GM19238 (cell line): ENCODE data around the gene USP13.
"Not testable (repeated sequence)": the region's sequence is repeated elsewhere in the genome, so short reads cannot be mapped to it uniquely, and the experiment has no call there.

Experiments used
- DNase-seq: peaks from one replicate; pipeline ENCODE4 v3.0.0; 2011; ENCODE audit warnings: low spot score; ENCODE audit not compliant: insufficient read length

USP13 gene

DNA sequence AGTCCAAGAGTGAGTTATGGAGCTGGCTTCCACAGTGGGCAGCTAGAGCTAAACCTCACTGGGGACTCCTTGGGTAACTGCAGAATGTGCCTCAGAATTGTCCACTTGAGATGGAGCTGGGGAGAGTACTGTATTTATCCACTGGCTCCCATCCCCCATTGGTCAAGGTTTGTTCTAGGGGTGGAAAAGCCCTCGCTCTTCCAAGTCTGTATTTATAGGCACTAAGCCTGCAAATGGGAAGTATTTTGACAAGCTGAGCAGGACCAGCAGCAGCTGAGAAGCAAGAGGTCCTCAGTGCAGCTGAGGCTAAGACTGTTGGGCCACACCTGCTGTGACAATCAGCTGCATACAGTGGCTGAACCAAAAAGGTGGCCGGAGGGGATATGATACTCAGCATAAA, 5.8 kb downstream of the USP13 start:
- DNase-seq = no peak

DNA sequence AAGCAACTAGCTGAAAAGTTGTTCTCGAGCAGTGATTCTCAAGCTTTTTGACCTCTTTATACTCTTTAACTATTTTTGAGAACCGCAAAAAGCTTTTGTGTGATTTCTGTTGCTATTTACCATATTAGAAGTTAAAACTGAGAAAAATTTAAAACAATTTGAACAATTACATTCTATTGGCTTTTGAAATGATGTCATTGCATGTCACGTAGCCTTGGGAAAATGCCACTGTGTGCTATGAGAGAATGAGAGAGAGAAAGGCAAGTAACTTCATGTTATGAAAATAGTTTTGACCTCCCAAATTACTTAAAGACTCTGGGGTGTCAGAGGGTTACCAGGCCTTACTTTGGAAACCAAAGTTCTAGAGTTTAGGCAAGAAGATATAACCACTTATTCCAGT, 8.0 kb downstream of the USP13 start:
- no peak for DNase-seq

DNA sequence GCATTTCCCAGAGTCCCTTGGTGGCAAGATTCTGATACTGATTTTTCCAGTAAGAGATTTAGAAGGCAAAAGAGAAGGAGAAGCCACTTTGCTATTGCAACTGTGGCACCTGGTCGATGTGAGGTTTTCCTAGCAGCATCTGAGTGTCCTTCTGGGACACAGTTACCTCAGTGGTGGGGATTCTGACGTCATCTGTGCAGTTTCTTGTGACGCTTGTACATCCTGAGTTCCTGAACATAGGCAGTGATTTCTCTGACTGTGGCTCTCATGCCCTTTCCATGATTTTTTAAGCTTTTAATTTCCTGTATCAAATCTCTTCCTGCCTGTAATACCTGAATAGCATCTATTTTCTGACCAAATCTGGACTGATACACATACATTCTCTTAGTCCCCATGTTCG, 8.9 kb downstream of the USP13 start:
- DNase-seq = no peak

GRCh38 chr3:179663093-179663492, 10.3 kb downstream of the USP13 start:
- no peak for DNase-seq

DNA sequence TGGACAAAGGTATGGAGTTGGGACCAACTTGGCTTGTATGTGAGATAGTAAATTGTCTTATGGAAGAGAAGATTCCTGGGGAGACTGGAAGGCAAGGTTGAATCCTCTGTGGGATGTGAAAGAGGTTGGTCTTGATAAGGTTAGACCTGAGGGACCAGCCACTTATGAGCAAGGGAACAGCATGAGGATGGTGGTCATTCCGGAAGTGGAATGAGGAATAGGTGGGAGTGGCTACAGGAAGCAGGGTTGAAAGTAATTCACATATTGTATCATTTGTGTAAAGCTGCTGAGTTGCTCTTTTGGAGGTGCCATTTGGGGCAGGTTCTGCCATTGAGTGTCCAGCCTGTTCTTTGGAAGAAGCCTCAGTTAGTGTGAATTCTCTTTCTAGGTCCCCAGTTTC, 13.2 kb downstream of the USP13 start:
- no peak for DNase-seq

DNA sequence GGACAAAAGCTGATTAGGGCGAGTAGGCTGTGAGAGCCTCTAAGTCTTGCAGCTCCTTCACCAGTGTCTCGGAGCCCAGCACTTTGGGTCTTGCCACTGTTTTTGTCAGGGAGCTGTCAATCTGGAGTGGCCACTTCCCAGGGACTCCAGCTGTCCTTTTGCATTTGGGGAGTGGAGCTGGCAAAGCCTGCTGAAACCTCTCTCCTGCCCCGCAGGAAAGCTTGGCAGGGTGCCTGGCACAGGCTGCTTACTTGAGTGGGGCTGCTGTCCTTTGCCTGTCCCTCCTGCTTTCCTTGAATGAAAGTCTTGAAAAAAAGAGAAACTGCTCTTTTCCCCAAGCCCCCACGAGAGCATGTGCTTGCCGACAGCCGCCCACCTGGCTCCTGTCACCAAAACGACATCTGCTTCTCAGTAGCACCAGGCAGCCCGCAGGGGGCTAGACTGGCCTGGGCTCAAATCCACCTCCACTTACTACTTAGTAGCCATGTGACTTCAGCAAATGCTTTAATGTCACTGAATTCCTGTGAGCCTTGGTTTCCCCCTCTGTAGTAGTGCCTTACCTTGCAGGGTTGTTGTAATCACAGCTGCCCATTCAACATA, 13.7 kb downstream of the USP13 start:
- DNase-seq = no peak

GRCh38 chr3:179668429-179668828, 15.6 kb downstream of the USP13 start:
- no peak for DNase-seq

DNA sequence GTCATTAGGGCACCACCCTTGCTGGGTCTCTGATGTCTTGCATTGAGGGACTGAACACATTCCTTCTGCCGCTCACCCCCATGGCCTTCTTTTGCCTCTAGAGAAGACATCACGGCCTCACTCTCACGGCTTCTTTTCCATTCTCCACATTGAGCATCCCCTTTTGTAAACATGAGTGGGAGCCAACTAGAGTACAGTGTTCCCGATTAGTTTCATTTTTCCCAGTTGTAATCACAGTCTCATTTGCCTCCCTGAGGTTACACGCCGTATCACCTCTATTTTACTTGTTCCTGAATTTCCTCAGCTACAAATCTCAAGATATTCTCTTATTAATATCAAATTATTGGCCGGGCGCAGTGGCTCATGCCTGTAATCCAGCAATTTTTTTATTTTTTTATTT, 17.5 kb downstream of the USP13 start:
- DNase-seq = no peak

DNA sequence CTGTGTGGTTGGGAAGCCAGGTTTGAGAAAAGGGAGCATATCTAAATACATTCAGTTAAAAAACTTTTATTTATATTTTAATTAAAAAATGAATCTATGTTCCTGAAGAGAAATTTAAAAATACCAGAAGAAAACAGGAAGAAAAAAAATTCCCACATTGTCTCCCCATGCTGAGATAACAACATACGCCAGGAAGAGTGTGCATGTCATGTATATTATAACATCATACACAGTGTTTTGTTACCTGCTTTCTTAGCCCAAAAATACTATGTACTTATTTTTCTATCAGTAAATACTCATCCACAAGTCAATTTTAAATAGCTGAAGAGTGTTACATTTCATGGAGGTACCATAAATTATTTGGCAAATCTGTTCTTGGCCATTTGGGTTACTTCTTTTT, 18.5 kb downstream of the USP13 start:
- no peak for DNase-seq

- no peak for DNase-seq
Measured at GRCh38 chr3:179671747-179672242, 19.0 kb downstream of the USP13 start.

GRCh38 chr3:179672918-179673317, 20.1 kb downstream of the USP13 start:
- DNase-seq = no peak

- no peak for DNase-seq
Measured at GRCh38 chr3:179673523-179673922, 20.7 kb downstream of the USP13 start.

DNA sequence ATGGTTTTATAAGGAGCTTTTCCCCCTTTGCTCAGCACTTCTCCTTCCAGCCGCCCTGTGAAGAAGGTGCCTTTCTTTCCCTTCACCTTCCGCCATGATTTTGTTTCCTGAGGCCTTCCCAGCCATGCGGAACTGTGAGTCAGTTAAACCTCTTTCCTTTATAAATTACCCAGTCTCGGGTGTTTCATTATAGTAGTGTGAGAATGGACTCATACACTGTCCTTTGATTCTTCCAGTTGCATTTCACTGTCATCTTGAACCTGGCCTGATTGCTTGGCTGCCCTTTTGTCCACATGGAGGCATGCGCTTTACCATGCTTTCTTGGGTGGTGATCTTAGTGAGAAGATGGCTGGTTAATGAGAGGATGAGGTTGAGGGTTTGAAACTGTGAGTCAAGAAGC, 23.2 kb downstream of the USP13 start:
- DNase-seq = no peak

DNA sequence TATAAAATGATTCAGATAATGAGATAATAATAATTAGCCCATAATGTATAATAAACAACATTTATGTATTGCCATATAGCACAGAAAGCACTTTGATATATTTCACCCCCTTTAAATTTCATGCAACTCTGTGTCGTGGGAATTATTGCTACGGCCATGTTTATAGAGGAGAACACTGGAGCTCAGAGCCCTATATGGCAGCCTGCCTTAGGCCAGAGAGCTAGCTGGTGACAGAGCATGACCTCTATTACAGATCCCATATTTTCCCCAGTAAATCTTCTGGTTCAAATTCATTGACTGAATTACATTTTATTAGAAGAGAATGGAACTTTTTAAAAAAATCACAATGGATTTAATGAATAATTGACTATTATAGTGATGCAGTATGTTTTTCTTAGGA, 25.0 kb downstream of the USP13 start:
- DNase-seq = no peak

DNA sequence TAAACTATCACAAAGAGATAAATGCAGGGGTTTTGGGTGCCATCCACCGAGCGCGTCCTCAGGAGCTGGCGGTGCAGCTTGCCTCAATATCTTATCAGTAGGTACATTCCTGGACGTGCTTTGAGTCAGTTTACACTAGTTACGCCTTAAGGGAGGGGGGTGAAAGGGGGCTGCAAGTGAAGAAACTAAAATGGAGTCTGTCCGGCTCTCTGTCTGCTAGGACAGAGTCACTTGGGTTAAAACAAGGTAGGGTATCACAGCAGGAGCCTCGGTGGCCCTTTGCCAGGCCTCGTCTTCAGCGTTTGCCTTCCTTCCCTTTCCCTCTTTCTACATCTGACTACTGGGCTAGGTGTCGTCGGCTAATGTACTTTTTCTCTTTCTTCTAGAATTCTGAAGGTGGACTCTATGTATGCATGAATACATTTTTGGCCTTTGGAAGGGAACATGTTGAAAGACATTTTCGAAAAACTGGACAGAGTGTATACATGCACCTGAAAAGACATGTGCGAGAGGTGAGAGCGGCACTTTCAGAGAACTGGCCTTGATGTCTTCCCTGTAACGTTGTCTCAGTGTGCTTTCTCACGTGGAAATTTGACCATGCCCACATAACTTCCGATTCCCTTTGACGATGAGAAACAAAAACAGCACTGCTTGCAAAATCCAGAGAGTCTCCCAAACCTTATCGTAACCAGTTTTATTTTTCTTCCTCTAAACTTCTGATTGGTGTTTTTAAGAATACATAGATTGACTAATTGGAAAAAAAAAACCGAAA, 28.8 kb downstream of the USP13 start:
- DNase-seq = no peak

DNA sequence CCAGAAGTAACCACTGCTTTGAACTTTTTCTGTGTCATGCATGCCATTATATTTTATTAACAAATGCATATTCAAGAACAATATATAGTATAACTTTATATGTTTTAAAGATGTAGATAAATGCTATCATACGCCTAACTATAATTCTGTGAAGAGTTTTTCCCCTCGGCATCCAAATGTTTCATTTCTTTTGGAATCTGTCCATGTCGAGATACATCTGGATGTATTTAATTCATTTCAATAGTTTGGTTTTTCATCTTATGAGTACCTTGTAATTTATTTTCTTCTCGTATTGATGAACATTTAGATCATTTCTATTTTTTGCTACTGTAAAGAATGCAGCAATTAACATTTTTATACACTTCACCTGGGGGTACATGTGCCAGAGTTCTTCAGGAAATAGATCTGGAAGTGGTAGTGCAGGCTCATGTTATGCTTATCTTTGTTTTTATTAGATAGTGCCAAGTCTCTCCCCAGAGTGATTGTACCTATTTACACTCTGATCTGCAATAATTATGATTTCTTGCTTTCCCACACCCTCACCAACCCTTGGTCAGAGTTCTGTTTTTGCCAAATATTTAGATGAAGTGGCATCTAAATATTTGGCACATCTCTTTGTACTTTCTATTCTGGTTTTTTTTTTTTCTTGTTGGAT, 29.7 kb downstream of the USP13 start:
- DNase-seq = no peak

DNA sequence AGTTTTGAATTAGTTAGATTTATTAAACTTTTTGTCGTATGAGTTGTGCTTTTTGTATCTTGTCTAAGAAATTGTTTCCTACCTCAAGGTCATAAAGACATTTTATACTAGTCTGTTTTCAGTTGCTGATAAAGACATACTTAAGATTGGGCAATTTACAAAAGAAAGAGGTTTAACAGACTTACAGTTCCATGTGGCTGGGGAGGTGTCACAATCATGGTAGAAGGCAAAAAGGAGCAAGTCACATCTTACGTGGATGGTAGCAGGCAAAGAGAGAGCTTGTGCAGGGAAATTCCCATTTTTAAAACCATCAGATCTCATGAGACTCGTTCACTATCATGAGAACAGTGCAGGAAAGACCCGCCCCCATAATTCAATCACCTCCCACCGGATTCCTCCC, 30.4 kb downstream of the USP13 start:
- DNase-seq = not testable (repeated sequence)

GRCh38 chr3:179687967-179688535, 35.2 kb downstream of the USP13 start:
- DNase-seq = no peak

GRCh38 chr3:179688850-179689249, 36.0 kb downstream of the USP13 start:
- no peak for DNase-seq

- no peak for DNase-seq
Measured at GRCh38 chr3:179694731-179695130, 41.9 kb downstream of the USP13 start.

GRCh38 chr3:179695672-179696313, 43.0 kb downstream of the USP13 start:
- no peak for DNase-seq
